Fibroblast of lung (primary cell): ENCODE data around the gene SEMA5B. TPM values are rescaled to one million over a fixed set of nuclear protein-coding genes. Genes with fewer than 3 reads are reported as not detected.

Source experiments
- DNase-seq, 2 donors: peaks; one replicate each; pipeline versions ENCODE4 v3.0.0 to v3.0.0-alpha.2; 2010; ENCODE audit warnings: low read depth in 2 of 2
- H2AFZ ChIP-seq: 2 replicates; pipeline ENCODE4 v1.5.1; 2012; ENCODE audit warnings: low read length, control low read depth, inconsistent platforms
- H3K27ac ChIP-seq: 2 replicates; pipeline ENCODE4 v1.5.1; 2011; ENCODE audit warnings: low read length, control low read depth; ENCODE audit not compliant: insufficient read depth
- H3K27me3 ChIP-seq: 2 replicates; pipeline ENCODE4 v1.5.1; 2011; ENCODE audit warnings: mild to moderate bottlenecking, low read length; ENCODE audit not compliant: control insufficient read depth, insufficient read depth
- H3K36me3 ChIP-seq: 2 replicates; pipeline ENCODE4 v1.5.1; 2011; ENCODE audit warnings: low read length; ENCODE audit not compliant: control insufficient read depth, insufficient read depth
- H3K4me1 ChIP-seq: 2 replicates; pipeline ENCODE4 v1.5.1; 2011; ENCODE audit warnings: low read length; ENCODE audit not compliant: control insufficient read depth, insufficient read depth; ENCODE audit errors: extremely low read depth
- H3K4me2 ChIP-seq: 2 replicates; pipeline ENCODE4 v1.5.1; 2011; ENCODE audit warnings: low read length, control low read depth; ENCODE audit not compliant: insufficient read depth; ENCODE audit errors: extremely low read depth
- H3K4me3 ChIP-seq, 4 experiments: fragments of 200-600 bp in 1 of 4; sonication (generic) in 1 of 4; replicated peaks in 1 of 4; 2 replicates each; pipeline ENCODE4 v1.5.1; 2011 to 2016; ENCODE audit warnings: low read length in 4 of 4, low read depth in 3 of 4, mild to moderate bottlenecking in 3 of 4, control low read depth in 2 of 4, inconsistent platforms in 1 of 4, mixed read lengths in 1 of 4; ENCODE audit not compliant: insufficient read depth in 1 of 4; ENCODE audit errors: control extremely low read depth in 1 of 4
- H3K79me2 ChIP-seq: 2 replicates; pipeline ENCODE4 v1.5.1; 2012; ENCODE audit warnings: mild to moderate bottlenecking, low read length, inconsistent platforms; ENCODE audit not compliant: control insufficient read depth, insufficient read depth
- H3K9ac ChIP-seq: 2 replicates; pipeline ENCODE4 v1.5.1; 2011; ENCODE audit warnings: mild to moderate bottlenecking, low read length, control low read depth; ENCODE audit not compliant: insufficient read depth
- H3K9me3 ChIP-seq: 2 replicates; pipeline ENCODE4 v1.5.1; 2012; ENCODE audit warnings: low read depth, low read length; ENCODE audit not compliant: control insufficient read depth, insufficient read depth
- H4K20me1 ChIP-seq: 2 replicates; pipeline ENCODE4 v1.5.1; 2011; ENCODE audit warnings: low read length; ENCODE audit not compliant: control insufficient read depth, insufficient read depth; ENCODE audit errors: extremely low read depth
- CTCF ChIP-seq, 2 donors: IDR thresholded peaks in 1 of 2; conservative IDR thresholded peaks in 1 of 2; 1 replicate in 1 of 2; 2 replicates in 1 of 2; pipeline ENCODE4 v1.5.1; 2011 to 2012; ENCODE audit warnings: low read length in 2 of 2, control low read depth in 1 of 2, inconsistent platforms in 1 of 2, low read depth in 1 of 2, mild to moderate bottlenecking in 1 of 2
- EZH2 ChIP-seq: IDR thresholded peaks from 2 replicates; pipeline ENCODE4 v1.5.1; 2012; ENCODE audit warnings: low read length, control low read depth, mild to moderate bottlenecking; ENCODE audit errors: missing control alignments
- polyA plus RNA-seq, 2 donors: library from polyadenylated mRNA; depleted of rRNA in 1 of 2; stranded (reverse) in 1 of 2; unstranded in 1 of 2; fragments of >200 nt; gene quantifications; 2 replicates each; pipeline ENCODE4 v1.2.1, GENCODE V29; 2011 to 2012; ENCODE audit warnings: missing spikeins in 1 of 2
- total RNA-seq: library from RNA; depleted of rRNA; stranded (reverse); fragments of >200 nt; gene quantifications from 2 replicates; pipeline ENCODE4 v1.2.1, GENCODE V29; 2014

SEMA5B gene
- total and polyA plus RNA-seq, 2 donors (not counting 1 experiment from before 2014, with no cell fraction given): not detected

GRCh38 chr3:122919291-122919610, 108.3 kb downstream of the SEMA5B start:
- Histone ChIP-seq H3K9me3 (no peaks in the 10 kb centered on the region), H3K79me2 (no peaks in the 10 kb centered on the region), H3K36me3 (no peaks in the 10 kb centered on the region), H2AFZ (no peak overlapping the region), H3K4me3 (no peak overlapping the region), H3K27ac (no peak overlapping the region), H3K4me2 (no peak overlapping the region), H3K27me3 (peaks cover 34% of the 10 kb centered on the region), H4K20me1 (no peaks in the 10 kb centered on the region), H3K9ac (no peak overlapping the region), H3K4me1 (no peaks in the 10 kb centered on the region)
- TF ChIP-seq EZH2 (no peak), CTCF (conservative IDR thresholded peaks at IDR 0.05 in 1 of 2, IDR thresholded peaks at IDR 0.05 in 1 of 2; ENCODE audit: low read depth in 1 of 2, low read length in 2 of 2) (no peak)
- DNase-seq: no peak

- H3K79me2 ChIP-seq: no peaks in the 10 kb centered on the region
- H2AFZ ChIP-seq: no peak overlapping the region
- H3K27me3 ChIP-seq: peaks cover 37% of the 10 kb centered on the region
- H4K20me1 ChIP-seq: no peaks in the 10 kb centered on the region
- no peaks in the 10 kb centered on the region for H3K36me3 ChIP-seq
- H3K4me1 ChIP-seq: no peaks in the 10 kb centered on the region
- no peak overlapping the region for H3K4me3 ChIP-seq
- no peak overlapping the region for H3K9ac ChIP-seq
- DNase-seq: peak; percentile 15 to 22
- no peaks in the 10 kb centered on the region for H3K9me3 ChIP-seq
- TF ChIP-seq EZH2 (no peak), CTCF (conservative IDR thresholded peaks at IDR 0.05 in 1 of 2, IDR thresholded peaks at IDR 0.05 in 1 of 2; ENCODE audit: low read depth in 1 of 2, low read length in 2 of 2) (no peak)
- H3K27ac ChIP-seq: no peak overlapping the region
- H3K4me2 ChIP-seq: no peak overlapping the region
Observed at GRCh38 chr3:122918576-122919290, 108.8 kb downstream of the SEMA5B start.

- Histone ChIP-seq H3K27ac (no peak overlapping the region), H3K27me3 (peaks cover 24% of the 10 kb centered on the region), H3K79me2 (no peaks in the 10 kb centered on the region), H3K4me3 (no peak overlapping the region), H3K9ac (no peak overlapping the region), H3K9me3 (no peaks in the 10 kb centered on the region), H4K20me1 (no peaks in the 10 kb centered on the region), H3K36me3 (no peaks in the 10 kb centered on the region), H2AFZ (no peak overlapping the region), H3K4me1 (no peaks in the 10 kb centered on the region), H3K4me2 (no peak overlapping the region)
- TF ChIP-seq EZH2 (no peak), CTCF (conservative IDR thresholded peaks at IDR 0.05 in 1 of 2, IDR thresholded peaks at IDR 0.05 in 1 of 2; ENCODE audit: low read depth in 1 of 2, low read length in 2 of 2) (no peak)
- no peak for DNase-seq
Observed at GRCh38 chr3:122917412-122917811, 110.2 kb downstream of the SEMA5B start.
